ENCODE results near the gene PRSS21.

PRSS21 gene

DNA sequence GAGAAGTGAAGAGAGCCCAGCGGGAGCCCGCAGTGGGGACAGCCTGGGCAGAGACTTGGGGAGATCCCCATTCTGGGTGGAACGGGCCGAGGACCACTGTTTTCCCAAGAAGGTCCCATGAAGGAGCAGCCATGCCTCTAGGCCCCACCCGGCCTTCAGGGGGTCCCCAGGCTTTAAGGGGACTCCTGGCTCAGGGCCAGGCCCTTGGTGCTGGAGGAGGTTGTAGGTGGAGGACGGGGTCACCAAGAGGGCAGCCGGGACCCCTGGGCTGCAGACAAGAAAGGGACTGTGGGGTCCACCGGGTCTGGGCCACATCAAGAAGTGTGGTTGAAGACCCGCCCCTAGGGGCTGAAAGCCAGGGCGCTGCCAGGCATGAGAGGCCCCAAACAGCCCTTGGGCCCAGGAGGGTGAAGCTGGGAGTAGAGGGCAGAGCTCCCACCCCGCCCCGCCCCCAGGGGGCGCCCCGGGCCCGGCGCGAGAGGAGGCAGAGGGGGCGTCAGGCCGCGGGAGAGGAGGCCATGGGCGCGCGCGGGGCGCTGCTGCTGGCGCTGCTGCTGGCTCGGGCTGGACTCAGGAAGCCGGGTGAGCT lies at the start of gene PRSS21:
Gene PRSS21 (plus strand): TSS at position 487 of the 589 bp plus-strand sequence. CDS start 32 bp downstream, at position 519.
- in situ Hi-C loops (cut with MboI; ENCODE audit: low sequenced_read_pairs), result no loop called here

GRCh38 chr16:2767891-2768290 lies 49.1 kb upstream of the PRSS21 start:
- in situ Hi-C loops (cut with MboI; ENCODE audit: low sequenced_read_pairs), result no loop called here

GRCh38 chr16:2768403-2769089 lies 48.5 kb upstream of the PRSS21 start:
- in situ Hi-C loops (cut with MboI; ENCODE audit: low sequenced_read_pairs), result no loop called here

GRCh38 chr16:2769100-2769529 lies 47.9 kb upstream of the PRSS21 start:
- in situ Hi-C loops (cut with MboI; ENCODE audit: low sequenced_read_pairs), result no loop called here

- in situ Hi-C loops (cut with MboI; ENCODE audit: low sequenced_read_pairs), result no loop called here
Observed at GRCh38 chr16:2769675-2770056, 47.4 kb upstream of the PRSS21 start.

- in situ Hi-C loops (cut with MboI; ENCODE audit: low sequenced_read_pairs), result no loop called here
Observed at GRCh38 chr16:2770057-2770951, 46.7 kb upstream of the PRSS21 start.

- in situ Hi-C loops (cut with MboI; ENCODE audit: low sequenced_read_pairs), result no loop called here
Observed at GRCh38 chr16:2771496-2772402, 45.3 kb upstream of the PRSS21 start.

DNA sequence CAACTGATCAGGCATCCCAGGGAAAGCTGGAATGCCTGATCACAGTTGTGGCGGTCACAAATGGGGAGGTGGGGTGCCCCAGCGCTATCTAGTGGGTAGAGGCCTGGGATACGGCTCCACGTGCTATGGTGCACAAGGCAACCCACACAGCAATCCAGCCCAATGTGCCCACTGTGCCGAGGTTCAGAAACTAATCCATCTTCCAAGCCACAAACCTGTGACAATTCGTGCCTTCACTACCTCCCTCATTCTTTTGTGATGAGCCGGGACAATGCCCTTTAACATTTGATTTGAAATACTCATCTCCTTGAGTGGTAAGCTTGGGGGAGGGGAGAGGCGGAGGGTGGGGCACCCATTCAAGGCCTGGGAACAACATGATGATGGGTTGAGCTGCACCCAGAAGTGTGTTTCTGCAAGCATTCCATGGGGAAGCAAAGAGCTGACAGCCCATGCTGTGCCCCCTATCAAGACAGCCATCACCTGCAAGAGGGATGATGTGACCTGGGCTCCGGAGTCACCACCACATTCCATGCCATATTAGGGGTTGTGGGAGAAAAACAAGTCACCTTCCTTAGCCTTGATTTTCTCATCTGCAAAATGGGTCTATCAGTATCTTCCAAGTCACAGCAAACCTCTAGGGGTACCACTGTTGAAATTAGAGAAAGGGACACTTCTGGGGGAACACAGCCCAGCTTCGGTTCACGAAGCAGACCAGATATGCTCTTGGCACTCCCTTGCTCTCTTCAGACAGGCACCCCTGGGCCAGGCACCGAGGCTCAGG lies 43.7 kb upstream of the PRSS21 start:
- in situ Hi-C loops (cut with MboI; ENCODE audit: low sequenced_read_pairs), result no loop called here

DNA sequence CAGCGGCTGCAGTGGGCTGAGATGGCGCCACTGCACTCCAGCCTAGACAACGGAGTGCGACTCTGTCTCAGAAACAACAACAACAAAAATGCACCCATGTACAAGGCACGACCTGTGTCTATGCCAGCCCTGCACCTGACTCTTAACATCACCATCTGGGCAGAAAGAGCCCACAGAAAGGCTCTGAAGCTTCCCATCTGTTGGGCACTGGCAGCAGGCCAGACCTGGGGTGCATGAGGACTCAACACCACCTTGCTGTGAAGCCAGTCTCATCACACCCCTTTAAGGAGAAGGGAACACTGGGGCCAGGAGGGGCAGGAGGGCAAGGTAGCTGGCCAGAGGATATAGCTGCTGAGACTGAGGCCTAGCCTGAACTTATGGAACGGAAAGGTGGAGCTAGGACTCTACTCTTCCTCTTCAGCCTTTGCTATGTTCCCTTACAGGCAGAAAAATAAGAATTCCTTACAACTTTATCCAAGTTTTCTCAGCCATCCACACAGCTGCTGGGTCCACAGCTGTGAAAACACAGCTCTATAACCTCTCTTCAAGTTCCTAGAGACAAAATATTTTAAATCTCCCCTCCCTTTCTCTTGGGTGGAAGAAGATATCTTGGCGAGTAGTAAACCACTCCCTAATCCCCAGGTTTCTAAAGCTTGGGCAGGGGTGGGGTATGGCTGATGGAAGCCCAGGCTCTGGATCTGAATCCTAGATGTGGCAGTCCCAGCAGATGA lies 42.7 kb upstream of the PRSS21 start:
- in situ Hi-C loops (cut with MboI; ENCODE audit: low sequenced_read_pairs), result no loop called here

GRCh38 chr16:2775131-2775716 lies 41.8 kb upstream of the PRSS21 start:
- in situ Hi-C loops (cut with MboI; ENCODE audit: low sequenced_read_pairs), result no loop called here

- in situ Hi-C loops (cut with MboI; ENCODE audit: low sequenced_read_pairs), result no loop called here
Observed at GRCh38 chr16:2775765-2776499, 41.1 kb upstream of the PRSS21 start.

DNA sequence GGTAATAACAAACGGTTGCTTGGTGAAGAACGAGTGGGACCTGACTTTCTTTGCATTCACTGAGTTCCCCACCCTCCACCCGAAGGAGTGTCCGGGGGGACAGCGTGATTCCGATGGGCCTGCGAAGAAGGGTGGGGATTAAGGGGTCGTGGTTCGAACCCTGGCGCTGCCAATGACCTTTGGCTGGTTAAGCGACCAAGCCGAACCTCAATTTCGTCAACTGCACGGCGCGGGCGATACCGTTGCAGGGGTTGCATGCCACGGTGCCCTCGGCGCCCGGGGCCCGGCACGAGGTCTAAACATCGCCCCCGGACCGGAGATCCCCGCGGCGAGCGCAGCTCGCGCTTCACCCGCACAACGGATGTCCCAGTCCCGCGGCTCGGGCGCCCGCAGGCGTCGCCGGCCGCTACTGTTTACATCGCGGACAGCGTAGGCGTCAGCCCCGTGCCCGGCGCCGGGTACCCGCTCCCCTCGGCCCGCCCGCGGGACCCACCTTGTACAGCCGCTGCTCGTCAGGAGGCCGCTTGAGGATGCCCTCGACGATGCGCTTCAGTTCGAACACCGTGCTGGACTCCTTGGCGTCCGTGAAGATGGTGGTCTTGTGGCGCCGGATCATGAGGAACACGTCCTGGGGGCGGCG lies 40.4 kb upstream of the PRSS21 start:
- in situ Hi-C loops (cut with MboI; ENCODE audit: low sequenced_read_pairs), result no loop called here

GRCh38 chr16:2777231-2777902 lies 39.7 kb upstream of the PRSS21 start, which contains the start of gene ELOB:
Gene ELOB, minus strand, starts transcription at chr16:2777280. Its CDS starts 41 bp downstream, at chr16:2777239.
- in situ Hi-C loops (cut with MboI; ENCODE audit: low sequenced_read_pairs), result no loop called here

DNA sequence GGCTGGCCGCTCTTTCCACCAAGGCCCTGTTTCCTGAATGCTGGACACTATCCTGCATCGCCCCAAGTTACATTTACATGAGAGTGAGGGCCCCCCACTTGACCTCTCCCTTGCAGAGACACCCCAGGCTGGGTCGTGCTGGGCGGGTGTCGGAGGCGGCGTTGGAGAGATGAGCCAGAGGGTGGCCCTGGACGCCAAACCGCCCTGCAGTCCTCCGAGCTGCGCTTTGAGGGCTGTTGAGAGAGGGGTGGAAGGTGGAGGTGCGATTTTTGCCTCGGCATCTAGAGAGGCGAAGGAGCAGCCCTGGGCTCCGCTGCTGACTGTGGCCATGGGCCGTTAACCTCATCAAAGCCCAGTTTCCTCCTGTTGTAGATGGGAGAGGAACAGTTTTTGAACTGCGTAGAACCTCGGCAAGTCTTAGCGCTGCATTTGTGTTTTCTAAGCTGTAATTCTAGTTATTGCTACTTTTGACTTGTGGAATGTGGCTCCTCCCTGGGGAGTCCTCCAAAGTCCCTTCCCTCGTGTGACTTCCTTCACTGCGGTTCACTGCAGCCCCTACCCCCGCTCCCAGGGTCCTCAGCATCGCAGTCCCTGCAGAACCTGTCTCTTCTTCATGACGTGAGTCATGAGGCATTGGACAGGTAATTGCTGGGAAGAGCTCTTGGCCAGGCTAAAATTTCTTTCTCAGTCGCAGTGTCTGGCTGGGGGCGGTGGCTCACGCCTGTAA lies 39.0 kb upstream of the PRSS21 start:
- in situ Hi-C loops (cut with MboI; ENCODE audit: low sequenced_read_pairs), result no loop called here

- in situ Hi-C loops (cut with MboI; ENCODE audit: low sequenced_read_pairs), result no loop called here
Observed at GRCh38 chr16:2778630-2778958, 38.4 kb upstream of the PRSS21 start.

GRCh38 chr16:2779151-2779920 lies 37.7 kb upstream of the PRSS21 start:
- in situ Hi-C loops (cut with MboI; ENCODE audit: low sequenced_read_pairs), result no loop called here
